ENCODE measurements around the gene CCNL2. TPM values are rescaled to one million over a fixed set of nuclear protein-coding genes. Genes with fewer than 3 reads are reported as not detected.

Gene CCNL2
- total RNA-seq, 4 donors from 2014 or later = 35.0 to 91.1 (median 43.7) TPM

GRCh38 chr1:1377540-1378205 lies 21.5 kb downstream of the CCNL2 start:
- in situ Hi-C loops (cut with MboI; ENCODE audit: low sequenced_read_pairs in 4 of 4) (no loop called here), intact Hi-C loops (cut with DNase I; ENCODE audit: low total_unique reads) (loop anchor here (5.0 to 10.0 kb wide), 2 partner anchors 105 to 127 kb away; partner anchors contain the start of gene UBE2J2)
- Histone ChIP-seq H3K9me3 (no peaks in the 10 kb centered on the region), H3K36me3 (peaks cover 0 to 11% of the 10 kb centered on the region in 2 donors), H3K4me1 (peaks cover 19 to 33% of the 10 kb centered on the region in 2 donors), H3K4me3 (no peak overlapping the region), H3K27ac (no peak overlapping the region), H3K27me3 (no peaks in the 10 kb centered on the region)
- no peak for ATAC-seq
- TF ChIP-seq POLR2A (IDR thresholded peaks at IDR 0.05) (no peak), CTCF (IDR thresholded peaks at IDR 0.05 in 4 of 5, conservative IDR thresholded peaks at IDR 0.05 in 1 of 5) (no peak)
- no peak for DNase-seq

GRCh38 chr1:1376551-1377226 lies 22.4 kb downstream of the CCNL2 start:
- H3K4me3 ChIP-seq = no peak overlapping the region
- intact Hi-C loops (cut with DNase I; ENCODE audit: low total_unique reads) (loop anchor here (5.0 to 10.0 kb wide), 2 partner anchors 104 to 128 kb away; partner anchors contain the start of gene UBE2J2), in situ Hi-C loops (cut with MboI; ENCODE audit: low sequenced_read_pairs in 4 of 4) (no loop called here)
- DNase-seq (no peak), ATAC-seq (no peak)
- peak overlapping the region in 1 of 4 donors; percentile 96 for H3K27ac ChIP-seq
- H3K9me3 ChIP-seq = no peaks in the 10 kb centered on the region
- no peaks in the 10 kb centered on the region for H3K27me3 ChIP-seq
- H3K4me1 ChIP-seq = peaks cover 26 to 36% of the 10 kb centered on the region in 2 donors
- TF ChIP-seq CTCF (IDR thresholded peaks at IDR 0.05 in 4 of 5, conservative IDR thresholded peaks at IDR 0.05 in 1 of 5) = no peak
- no peak for TF ChIP-seq POLR2A (IDR thresholded peaks at IDR 0.05)
- peaks cover 0 to 11% of the 10 kb centered on the region in 2 donors for H3K36me3 ChIP-seq

- TF ChIP-seq CTCF (IDR thresholded peaks at IDR 0.05 in 4 of 5, conservative IDR thresholded peaks at IDR 0.05 in 1 of 5) (peak; percentile 23 to 37 (median 30)), POLR2A (IDR thresholded peaks at IDR 0.05) (peak; percentile 67 to 79)
- Histone ChIP-seq H3K27ac (peak within 1 kb of the TSS; percentile 83 to 96 (median 94)), H3K9me3 (no peaks in the 10 kb centered on the region), H3K27me3 (no peaks in the 10 kb centered on the region), H3K4me1 (peaks cover 28 to 38% of the 10 kb centered on the region in 2 donors), H3K4me3 (peak within 1 kb of the TSS; percentile 80 to 95 (median 94)), H3K36me3 (peaks cover 0 to 11% of the 10 kb centered on the region in 2 donors)
- DNase-seq (peak; percentile 99), ATAC-seq (peak; percentile 95 to 97)
- in situ Hi-C loops (cut with MboI; ENCODE audit: low sequenced_read_pairs in 4 of 4) (no loop called here), intact Hi-C loops (cut with DNase I; ENCODE audit: low total_unique reads) (loop anchor here (1.0 to 10.0 kb wide), 7 partner anchors 24 to 259 kb away; partner anchors contain the start of genes C1orf159, CCNL2, DVL1 and MRPL20)
Observed at GRCh38 chr1:1374929-1375662, 24.0 kb downstream of the CCNL2 start, which contains the start of gene AURKAIP1. TSS of gene AURKAIP1 (minus strand) at chr1:1375207. CDS start at chr1:1374756, 451 bp downstream.

- peak in 1 of 2 donors; percentile 6 for ATAC-seq
- H3K36me3 ChIP-seq = peaks cover 0 to 11% of the 10 kb centered on the region in 2 donors
- H3K27me3 ChIP-seq = no peaks in the 10 kb centered on the region
- H3K4me1 ChIP-seq = peaks cover 28 to 38% of the 10 kb centered on the region in 2 donors
- H3K9me3 ChIP-seq = no peaks in the 10 kb centered on the region
- DNase-seq = peak in 1 of 2 donors; percentile 37
- in situ Hi-C loops (cut with MboI; ENCODE audit: low sequenced_read_pairs in 4 of 4) (no loop called here), intact Hi-C loops (cut with DNase I; ENCODE audit: low total_unique reads) (loop anchor here (10.0 kb wide), 1 partner anchor 130 kb away; no protein-coding TSS in a partner anchor)
- peak overlapping the region; percentile 80 to 95 (median 94) for H3K4me3 ChIP-seq
- TF ChIP-seq CTCF (IDR thresholded peaks at IDR 0.05 in 4 of 5, conservative IDR thresholded peaks at IDR 0.05 in 1 of 5) (no peak), POLR2A (IDR thresholded peaks at IDR 0.05) (no peak)
- H3K27ac ChIP-seq = peak overlapping the region; percentile 83 to 96 (median 94)
Observed at GRCh38 chr1:1374589-1374928, 24.6 kb downstream of the CCNL2 start.
